K562 (cell line): ENCODE results near the gene NXF1. TPM values are rescaled to one million over a fixed set of nuclear protein-coding genes. Genes with fewer than 3 reads are reported as not detected.

Experiments
- DACH1 ChIP-seq: fragments of 450-650 bp; IDR thresholded peaks from 2 replicates; pipeline ENCODE4 v1.6.1; 2018; ENCODE audit not compliant: partially characterized antibody
- MNT ChIP-seq, 2 experiments: fragments of 450-650 bp; conservative IDR thresholded peaks; 2 replicates each; pipeline ENCODE4 v1.6.1; 2017; ENCODE audit warnings: mild to moderate bottlenecking in 2 of 2, moderate library complexity in 2 of 2
- NR4A1 ChIP-seq, 2 experiments: fragments of 250-450 bp in 1 of 2; fragments of 450-650 bp in 1 of 2; sonication (Bioruptor Pico) in 1 of 2; IDR thresholded peaks; 2 replicates each; pipeline versions ENCODE4 v1.4.0 to v1.6.1; 2016 to 2020; ENCODE audit warnings: mild to moderate bottlenecking in 2 of 2, missing compliant biosample characterization in 1 of 2, missing genetic modification characterization in 1 of 2, moderate library complexity in 1 of 2
- TARDBP ChIP-seq: fragments of 450-650 bp; IDR thresholded peaks from 2 replicates; pipeline ENCODE4 v1.6.1; 2016
- TCF7 ChIP-seq: sonication (generic); IDR thresholded peaks from 2 replicates; pipeline ENCODE4 v1.6.1; 2016; ENCODE audit warnings: antibody characterized with exemption, borderline replicate concordance
- ZFP30 ChIP-seq: fragments of 250-450 bp; sonication (Bioruptor Pico); IDR thresholded peaks from 2 replicates; pipeline ENCODE4 v1.8.0; 2022; ENCODE audit warnings: moderate library complexity, mild to moderate bottlenecking, inconsistent platforms, borderline replicate concordance
- ZNF140 ChIP-seq: fragments of 250-450 bp; sonication (Bioruptor Pico); IDR thresholded peaks from 2 replicates; pipeline ENCODE4 v1.8.0; 2021; ENCODE audit warnings: moderate library complexity, mild to moderate bottlenecking, inconsistent platforms
- polyA plus RNA-seq, 8 experiments: library from polyadenylated mRNA; depleted of rRNA in 4 of 8; stranded (reverse) in 5 of 8; unstranded in 3 of 8; fragments of >200 nt; fragmentation: Nextera tagmentation in 2 of 8; fragmentation: Illumina TruSeq in 1 of 8; extraction: Ambion mirVana in 2 of 8; extraction: Trizol in 1 of 8; gene quantifications; 2 replicates each; pipeline versions ENCODE4 v1.2.1 to v1.2.3, GENCODE V29; 2011 to 2014; ENCODE audit warnings: inconsistent platforms in 1 of 8, missing spikeins in 1 of 8
- total RNA-seq, 7 experiments: library from RNA; depleted of rRNA in 6 of 7; stranded (reverse); fragments of >200 nt in 6 of 7; fragmentation: Illumina TruSeq in 2 of 7; extraction: Trizol in 2 of 7; gene quantifications; 2 replicates each; pipeline versions ENCODE4 v1.2.1 to v1.2.3, GENCODE V29; 2011 to 2021; ENCODE audit warnings: low replicate concordance in 1 of 7
- TF ChIP-seq, protein P1 (sequence below): fragments of 450-650 bp; conservative IDR thresholded peaks from 2 replicates; pipeline ENCODE4 v1.6.1; 2016; ENCODE audit warnings: missing genetic modification characterization, low read depth, mild to moderate bottlenecking, missing compliant biosample characterization, moderate library complexity
- TF ChIP-seq, protein P2 (sequence below), 2 experiments: fragments of 450-650 bp; formaldehyde crosslinking in 1 of 2; IDR thresholded peaks; 2 replicates each; pipeline versions ENCODE4 v1.4.0 to v1.6.1; 2014 to 2020; ENCODE audit warnings: mild to moderate bottlenecking in 2 of 2, borderline replicate concordance in 1 of 2, low read depth in 1 of 2

Gene NXF1
- total and polyA plus RNA-seq, 9 of the 15 experiments (the other 6 are each of a cell fraction or from before 2014, with no cell fraction given), result 18.1 to 98.3 (median 35.8) TPM

GRCh38 chr11:62771144-62772021 lies 33.9 kb downstream of the NXF1 start, which contains the start of gene TAF6L (continued):
- TF ChIP-seq NR4A1 (CRISPR knock-in tag; IDR thresholded peaks at IDR 0.05) (no peak), NR4A1 (tag; IDR thresholded peaks at IDR 0.05) (no peak), ZFP30 (CRISPR knock-in tag) (no peak), ZNF140 (CRISPR knock-in tag) (no peak), TCF7 (no peak), DACH1 (no peak), MNT (conservative IDR thresholded peaks at IDR 0.05) (peak; percentile 90 to 95), TARDBP (peak; percentile 43; the same call in 1 of the 2 replicates)
- TF ChIP-seq, protein P1, sequence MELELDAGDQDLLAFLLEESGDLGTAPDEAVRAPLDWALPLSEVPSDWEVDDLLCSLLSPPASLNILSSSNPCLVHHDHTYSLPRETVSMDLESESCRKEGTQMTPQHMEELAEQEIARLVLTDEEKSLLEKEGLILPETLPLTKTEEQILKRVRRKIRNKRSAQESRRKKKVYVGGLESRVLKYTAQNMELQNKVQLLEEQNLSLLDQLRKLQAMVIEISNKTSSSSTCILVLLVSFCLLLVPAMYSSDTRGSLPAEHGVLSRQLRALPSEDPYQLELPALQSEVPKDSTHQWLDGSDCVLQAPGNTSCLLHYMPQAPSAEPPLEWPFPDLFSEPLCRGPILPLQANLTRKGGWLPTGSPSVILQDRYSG (tag), result 0 out of 2 replicates have a peak, but pooled peaks have one; percentile 7
- TF ChIP-seq, protein P2, sequence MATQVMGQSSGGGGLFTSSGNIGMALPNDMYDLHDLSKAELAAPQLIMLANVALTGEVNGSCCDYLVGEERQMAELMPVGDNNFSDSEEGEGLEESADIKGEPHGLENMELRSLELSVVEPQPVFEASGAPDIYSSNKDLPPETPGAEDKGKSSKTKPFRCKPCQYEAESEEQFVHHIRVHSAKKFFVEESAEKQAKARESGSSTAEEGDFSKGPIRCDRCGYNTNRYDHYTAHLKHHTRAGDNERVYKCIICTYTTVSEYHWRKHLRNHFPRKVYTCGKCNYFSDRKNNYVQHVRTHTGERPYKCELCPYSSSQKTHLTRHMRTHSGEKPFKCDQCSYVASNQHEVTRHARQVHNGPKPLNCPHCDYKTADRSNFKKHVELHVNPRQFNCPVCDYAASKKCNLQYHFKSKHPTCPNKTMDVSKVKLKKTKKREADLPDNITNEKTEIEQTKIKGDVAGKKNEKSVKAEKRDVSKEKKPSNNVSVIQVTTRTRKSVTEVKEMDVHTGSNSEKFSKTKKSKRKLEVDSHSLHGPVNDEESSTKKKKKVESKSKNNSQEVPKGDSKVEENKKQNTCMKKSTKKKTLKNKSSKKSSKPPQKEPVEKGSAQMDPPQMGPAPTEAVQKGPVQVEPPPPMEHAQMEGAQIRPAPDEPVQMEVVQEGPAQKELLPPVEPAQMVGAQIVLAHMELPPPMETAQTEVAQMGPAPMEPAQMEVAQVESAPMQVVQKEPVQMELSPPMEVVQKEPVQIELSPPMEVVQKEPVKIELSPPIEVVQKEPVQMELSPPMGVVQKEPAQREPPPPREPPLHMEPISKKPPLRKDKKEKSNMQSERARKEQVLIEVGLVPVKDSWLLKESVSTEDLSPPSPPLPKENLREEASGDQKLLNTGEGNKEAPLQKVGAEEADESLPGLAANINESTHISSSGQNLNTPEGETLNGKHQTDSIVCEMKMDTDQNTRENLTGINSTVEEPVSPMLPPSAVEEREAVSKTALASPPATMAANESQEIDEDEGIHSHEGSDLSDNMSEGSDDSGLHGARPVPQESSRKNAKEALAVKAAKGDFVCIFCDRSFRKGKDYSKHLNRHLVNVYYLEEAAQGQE (IDR thresholded peaks at IDR 0.05; ENCODE audit: borderline replicate concordance), result peak; percentile 82
- TF ChIP-seq, protein P2 (CRISPR knock-in tag; IDR thresholded peaks at IDR 0.05; ENCODE audit: low read depth), result no peak
